ENCODE data around the gene TPH2. TPM values are rescaled to one million over a fixed set of nuclear protein-coding genes. Genes with fewer than 3 reads are reported as not detected.

TPH2 gene
- total and polyA plus RNA-seq, 2 experiments from 2014 or later: not detected

- DNase-seq: no peak
Measured at GRCh38 chr12:72033991-72034390, 95.3 kb downstream of the TPH2 start.

GRCh38 chr12:72035625-72036024 lies 97.0 kb downstream of the TPH2 start:
- Histone ChIP-seq H3K9me2 (ENCODE audit: insufficient read depth) (no peaks in the 10 kb centered on the region), H3K9ac (no peak overlapping the region), H2AFZ (no peak overlapping the region), H3K27me3 (replicated peaks; ENCODE audit: insufficient read depth) (no peaks in the 10 kb centered on the region), H3K36me3 (ENCODE audit: low read depth) (no peaks in the 10 kb centered on the region), H4K20me1 (ENCODE audit: insufficient read depth) (no peaks in the 10 kb centered on the region), H3K4me2 (ENCODE audit: unreplicated experiment) (no peak overlapping the region), H3K79me2 (ENCODE audit: insufficient read depth) (no peaks in the 10 kb centered on the region), H3K4me3 (no peak overlapping the region), H3K27ac (no peak overlapping the region), H3K4me1 (ENCODE audit: insufficient read depth) (no peaks in the 10 kb centered on the region), H3F3A (ENCODE audit: insufficient read depth) (no peaks in the 10 kb centered on the region), H3K9me3 (ENCODE audit: low read depth) (no peaks in the 10 kb centered on the region)
- in situ Hi-C loops (cut with MboI): no loop called here
- no peak for DNase-seq
- TF ChIP-seq EZH2 (IDR thresholded peaks at IDR 0.05; ENCODE audit: insufficient read depth, poor library complexity, severe bottlenecking) (no peak), EZH2phosphoT487 (IDR thresholded peaks at IDR 0.05; ENCODE audit: insufficient read depth, low read depth) (no peak)
- 33 to 37% methylated on average over 5 of the region's 5 CpGs for WGBS, 2 experiments (ENCODE audit: low coverage in 1 of 2, low lambda C conversion rate in 2 of 2, missing lambda C conversion rate in 2 of 2)

More at GRCh38 chr12:72033991-72034390, 95.3 kb downstream of the TPH2 start:
- Histone ChIP-seq H3K9ac (no peak overlapping the region), H2AFZ (no peak overlapping the region), H3K4me3 (no peak overlapping the region), H3K9me2 (ENCODE audit: insufficient read depth) (no peaks in the 10 kb centered on the region), H3K9me3 (ENCODE audit: low read depth) (no peaks in the 10 kb centered on the region), H3K27me3 (replicated peaks; ENCODE audit: insufficient read depth) (no peaks in the 10 kb centered on the region), H3F3A (ENCODE audit: insufficient read depth) (no peaks in the 10 kb centered on the region), H3K4me1 (ENCODE audit: insufficient read depth) (no peaks in the 10 kb centered on the region), H3K27ac (no peak overlapping the region), H3K79me2 (ENCODE audit: insufficient read depth) (no peaks in the 10 kb centered on the region), H3K4me2 (ENCODE audit: unreplicated experiment) (no peak overlapping the region), H4K20me1 (ENCODE audit: insufficient read depth) (no peaks in the 10 kb centered on the region), H3K36me3 (ENCODE audit: low read depth) (no peaks in the 10 kb centered on the region)
- in situ Hi-C loops (cut with MboI): no loop called here
- WGBS, 2 experiments (ENCODE audit: low coverage in 1 of 2, low lambda C conversion rate in 2 of 2, missing lambda C conversion rate in 2 of 2): 7 to 8% methylated on average over 2 of the region's 2 CpGs
- no peak for TF ChIP-seq EZH2phosphoT487 (IDR thresholded peaks at IDR 0.05; ENCODE audit: insufficient read depth, low read depth)
- no peak for TF ChIP-seq EZH2 (IDR thresholded peaks at IDR 0.05; ENCODE audit: insufficient read depth, poor library complexity, severe bottlenecking)

DNA sequence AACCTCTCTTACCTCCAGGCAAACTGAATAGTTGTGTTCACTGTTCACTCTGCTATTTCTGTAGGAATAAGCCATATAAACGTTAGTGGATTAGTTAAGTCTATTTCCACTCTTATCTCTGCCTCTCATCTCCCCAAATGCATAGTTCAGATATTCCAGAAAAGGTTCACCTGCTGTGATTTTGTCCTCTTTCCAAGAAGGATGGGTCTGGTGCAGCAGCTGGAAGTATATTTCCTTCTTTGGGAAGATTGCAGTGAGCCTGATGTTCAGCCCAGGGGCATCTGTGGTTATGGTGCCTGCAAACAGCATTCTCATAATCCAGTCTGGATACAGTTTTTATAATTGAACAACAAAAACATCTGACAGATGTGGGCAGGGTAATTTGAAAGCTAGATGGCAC lies 97.7 kb downstream of the TPH2 start:
- Histone ChIP-seq H3F3A (ENCODE audit: insufficient read depth) (no peaks in the 10 kb centered on the region), H3K36me3 (ENCODE audit: low read depth) (no peaks in the 10 kb centered on the region), H3K79me2 (ENCODE audit: insufficient read depth) (no peaks in the 10 kb centered on the region), H3K4me1 (ENCODE audit: insufficient read depth) (no peaks in the 10 kb centered on the region), H3K9me2 (ENCODE audit: insufficient read depth) (no peaks in the 10 kb centered on the region), H3K27me3 (replicated peaks; ENCODE audit: insufficient read depth) (no peaks in the 10 kb centered on the region), H3K9me3 (ENCODE audit: low read depth) (no peaks in the 10 kb centered on the region), H3K4me2 (ENCODE audit: unreplicated experiment) (no peak overlapping the region), H4K20me1 (ENCODE audit: insufficient read depth) (no peaks in the 10 kb centered on the region), H3K9ac (no peak overlapping the region), H2AFZ (no peak overlapping the region), H3K4me3 (no peak overlapping the region), H3K27ac (no peak overlapping the region)
- 0% methylated on average over 1 of the region's 1 CpG for WGBS, 2 experiments (ENCODE audit: low coverage in 1 of 2, low lambda C conversion rate in 2 of 2, missing lambda C conversion rate in 2 of 2)
- TF ChIP-seq EZH2phosphoT487 (IDR thresholded peaks at IDR 0.05; ENCODE audit: insufficient read depth, low read depth) (no peak), EZH2 (IDR thresholded peaks at IDR 0.05; ENCODE audit: insufficient read depth, poor library complexity, severe bottlenecking) (no peak)
- no peak for DNase-seq
- in situ Hi-C loops (cut with MboI): no loop called here

DNA sequence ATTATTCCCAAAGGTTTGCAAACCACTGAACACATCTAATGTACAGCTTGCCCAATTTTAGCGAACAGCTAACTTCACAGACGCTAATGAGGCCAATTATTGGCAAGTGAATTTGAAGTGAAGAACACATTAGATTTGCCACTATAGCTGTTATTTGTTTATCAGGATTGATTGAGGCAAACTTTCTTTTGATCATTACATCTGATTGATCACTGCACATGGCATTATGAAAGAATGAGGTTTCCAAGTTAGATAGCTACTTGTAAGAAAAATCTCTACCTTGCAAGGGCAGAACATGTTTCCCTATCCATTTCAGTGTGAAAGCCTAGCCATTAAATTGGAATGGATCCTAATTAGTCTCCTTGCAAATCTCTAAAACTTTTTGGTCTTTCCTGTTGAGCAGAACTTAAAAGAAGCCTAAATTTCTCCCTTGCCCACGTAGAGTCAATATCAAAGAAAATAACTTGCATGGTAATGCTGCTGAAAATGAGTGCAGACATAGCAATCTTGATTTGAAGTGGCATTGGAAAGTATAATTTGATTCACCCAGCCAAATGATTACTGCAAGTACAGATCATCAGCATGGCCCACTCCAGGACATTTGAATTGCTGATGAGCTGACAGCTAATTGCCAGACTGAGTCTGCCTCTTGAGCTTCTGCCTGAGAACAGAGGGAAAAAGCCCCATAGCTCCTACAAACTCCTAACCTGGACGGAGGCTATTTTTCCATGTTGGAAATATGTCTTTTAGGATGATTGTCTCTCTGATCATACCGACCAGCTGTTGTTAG lies 98.6 kb downstream of the TPH2 start:
- Histone ChIP-seq H3K9me3 (ENCODE audit: low read depth) (no peaks in the 10 kb centered on the region), H3K9me2 (ENCODE audit: insufficient read depth) (no peaks in the 10 kb centered on the region), H4K20me1 (ENCODE audit: insufficient read depth) (no peaks in the 10 kb centered on the region), H3K27ac (no peak overlapping the region), H3K4me2 (ENCODE audit: unreplicated experiment) (no peak overlapping the region), H3K27me3 (replicated peaks; ENCODE audit: insufficient read depth) (no peaks in the 10 kb centered on the region), H3K9ac (no peak overlapping the region), H2AFZ (no peak overlapping the region), H3F3A (ENCODE audit: insufficient read depth) (no peaks in the 10 kb centered on the region), H3K4me1 (ENCODE audit: insufficient read depth) (no peaks in the 10 kb centered on the region), H3K79me2 (ENCODE audit: insufficient read depth) (no peaks in the 10 kb centered on the region), H3K4me3 (no peak overlapping the region), H3K36me3 (ENCODE audit: low read depth) (no peaks in the 10 kb centered on the region)
- no peak for DNase-seq
- 21 to 28% methylated on average over 5 of the region's 5 CpGs for WGBS, 2 experiments (ENCODE audit: low coverage in 1 of 2, low lambda C conversion rate in 2 of 2, missing lambda C conversion rate in 2 of 2)
- no peak for TF ChIP-seq EZH2 (IDR thresholded peaks at IDR 0.05; ENCODE audit: insufficient read depth, poor library complexity, severe bottlenecking)
- TF ChIP-seq EZH2phosphoT487 (IDR thresholded peaks at IDR 0.05; ENCODE audit: insufficient read depth, low read depth): no peak
- in situ Hi-C loops (cut with MboI): no loop called here
